Epithelial cell of proximal tubule (primary cell): ENCODE measurements around the gene ZFHX3. TPM values are rescaled to one million over a fixed set of nuclear protein-coding genes. Genes with fewer than 3 reads are reported as not detected.

Experiments
- DNase-seq: peaks from one replicate; pipeline ENCODE4 v3.0.0-alpha.2; 2011; ENCODE audit warnings: low read depth
- H3K4me3 ChIP-seq: 2 replicates; pipeline ENCODE4 v1.5.1; 2011; ENCODE audit warnings: low read depth, mild to moderate bottlenecking, low read length
- total RNA-seq: library from RNA; depleted of rRNA; stranded (reverse); fragments of >200 nt; gene quantifications from 2 replicates; pipeline ENCODE4 v1.2.3, GENCODE V29; 2015
- TF ChIP-seq, protein P1 (sequence below): conservative IDR thresholded peaks from 2 replicates; pipeline ENCODE4 v1.5.1; 2012; ENCODE audit warnings: low read depth, mild to moderate bottlenecking, low read length

ZFHX3 gene
- total RNA-seq, 1 donor from 2014 or later, result 9.6 TPM

GRCh38 chr16:72937360-72937759, 110.6 kb downstream of the ZFHX3 start:
- TF ChIP-seq, protein P1, sequence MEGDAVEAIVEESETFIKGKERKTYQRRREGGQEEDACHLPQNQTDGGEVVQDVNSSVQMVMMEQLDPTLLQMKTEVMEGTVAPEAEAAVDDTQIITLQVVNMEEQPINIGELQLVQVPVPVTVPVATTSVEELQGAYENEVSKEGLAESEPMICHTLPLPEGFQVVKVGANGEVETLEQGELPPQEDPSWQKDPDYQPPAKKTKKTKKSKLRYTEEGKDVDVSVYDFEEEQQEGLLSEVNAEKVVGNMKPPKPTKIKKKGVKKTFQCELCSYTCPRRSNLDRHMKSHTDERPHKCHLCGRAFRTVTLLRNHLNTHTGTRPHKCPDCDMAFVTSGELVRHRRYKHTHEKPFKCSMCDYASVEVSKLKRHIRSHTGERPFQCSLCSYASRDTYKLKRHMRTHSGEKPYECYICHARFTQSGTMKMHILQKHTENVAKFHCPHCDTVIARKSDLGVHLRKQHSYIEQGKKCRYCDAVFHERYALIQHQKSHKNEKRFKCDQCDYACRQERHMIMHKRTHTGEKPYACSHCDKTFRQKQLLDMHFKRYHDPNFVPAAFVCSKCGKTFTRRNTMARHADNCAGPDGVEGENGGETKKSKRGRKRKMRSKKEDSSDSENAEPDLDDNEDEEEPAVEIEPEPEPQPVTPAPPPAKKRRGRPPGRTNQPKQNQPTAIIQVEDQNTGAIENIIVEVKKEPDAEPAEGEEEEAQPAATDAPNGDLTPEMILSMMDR, result no peak
- H3K4me3 ChIP-seq, result no peak overlapping the region
- DNase-seq, result no peak

DNA sequence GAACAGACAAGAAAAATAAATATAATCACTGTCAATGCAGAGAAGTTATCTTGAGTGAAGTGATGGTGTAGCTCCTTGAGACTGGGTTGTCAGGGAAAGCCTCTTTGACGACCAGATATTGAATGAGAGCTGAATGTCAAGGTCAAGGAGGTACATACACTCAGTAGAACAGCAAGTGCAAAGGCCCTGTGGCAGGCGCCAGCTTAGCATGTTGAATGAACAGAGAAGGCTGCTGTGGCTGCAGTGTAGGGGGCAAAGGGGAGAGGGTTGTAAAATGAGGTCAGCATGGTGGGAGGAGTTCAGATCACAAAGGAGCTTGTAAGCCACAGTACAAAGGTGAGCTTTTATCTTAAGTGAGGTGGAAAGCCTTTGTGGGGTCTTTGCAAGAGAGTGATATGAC, 111.5 kb downstream of the ZFHX3 start:
- DNase-seq, result no peak
- TF ChIP-seq, protein P1, result no peak
- no peak overlapping the region for H3K4me3 ChIP-seq

DNA sequence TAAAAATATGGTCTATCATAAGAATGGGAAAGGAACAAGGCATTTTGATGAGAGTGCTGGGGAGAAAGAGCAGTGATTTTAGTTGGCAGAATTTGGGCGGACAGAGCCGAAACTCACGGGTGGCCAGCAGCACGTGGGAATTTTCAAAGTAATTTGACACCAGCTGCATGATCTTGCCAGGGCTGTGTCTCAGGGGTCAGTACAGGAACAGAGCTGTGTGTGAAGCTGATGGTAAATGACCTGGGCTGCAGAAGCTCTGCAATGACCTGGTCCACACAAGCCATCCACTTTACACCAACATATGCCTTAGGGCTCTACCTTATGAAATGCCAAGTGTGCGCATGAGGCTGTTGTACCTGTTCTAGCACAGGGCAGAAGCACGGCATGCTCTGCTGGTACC, 112.0 kb downstream of the ZFHX3 start:
- no peak for DNase-seq
- TF ChIP-seq, protein P1, result no peak
- H3K4me3 ChIP-seq, result no peak overlapping the region

DNA sequence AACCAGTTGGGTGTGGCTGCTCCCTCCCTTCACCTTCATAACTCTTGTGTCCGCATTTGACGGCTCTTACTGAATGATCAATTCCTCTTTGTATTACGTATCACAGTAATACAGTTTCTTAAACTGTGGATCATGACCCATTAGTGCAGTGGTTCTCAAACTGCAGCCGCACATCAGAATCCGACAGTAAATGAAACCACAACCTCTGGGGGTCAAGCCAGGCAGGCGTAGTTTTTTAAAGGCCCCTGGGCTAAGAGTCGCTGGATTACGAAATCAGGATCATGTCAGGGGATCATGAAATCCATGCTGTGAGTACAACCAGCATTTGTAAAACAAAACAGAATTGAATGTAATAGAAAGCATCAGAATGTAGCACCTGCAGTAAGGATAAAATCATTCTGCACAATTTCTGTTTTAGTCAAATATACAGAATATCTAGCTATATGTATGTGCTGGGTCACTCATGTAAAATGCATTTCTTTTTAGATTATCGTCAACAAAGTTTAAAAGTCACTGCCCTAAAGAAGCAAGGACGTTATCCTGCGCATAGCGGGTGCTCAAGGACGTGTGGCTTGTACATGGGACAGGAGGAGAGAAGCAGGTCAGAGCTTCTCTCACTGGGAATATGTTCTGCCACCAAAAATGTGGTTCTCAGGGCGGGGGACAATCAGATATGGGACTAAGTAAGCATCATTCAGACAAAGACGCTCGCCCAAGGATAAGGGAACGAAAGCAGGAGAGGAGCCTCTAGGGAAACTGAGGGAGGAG, 113.1 kb downstream of the ZFHX3 start:
- H3K4me3 ChIP-seq, result no peak overlapping the region
- DNase-seq, result no peak
- TF ChIP-seq, protein P1, result no peak

DNA sequence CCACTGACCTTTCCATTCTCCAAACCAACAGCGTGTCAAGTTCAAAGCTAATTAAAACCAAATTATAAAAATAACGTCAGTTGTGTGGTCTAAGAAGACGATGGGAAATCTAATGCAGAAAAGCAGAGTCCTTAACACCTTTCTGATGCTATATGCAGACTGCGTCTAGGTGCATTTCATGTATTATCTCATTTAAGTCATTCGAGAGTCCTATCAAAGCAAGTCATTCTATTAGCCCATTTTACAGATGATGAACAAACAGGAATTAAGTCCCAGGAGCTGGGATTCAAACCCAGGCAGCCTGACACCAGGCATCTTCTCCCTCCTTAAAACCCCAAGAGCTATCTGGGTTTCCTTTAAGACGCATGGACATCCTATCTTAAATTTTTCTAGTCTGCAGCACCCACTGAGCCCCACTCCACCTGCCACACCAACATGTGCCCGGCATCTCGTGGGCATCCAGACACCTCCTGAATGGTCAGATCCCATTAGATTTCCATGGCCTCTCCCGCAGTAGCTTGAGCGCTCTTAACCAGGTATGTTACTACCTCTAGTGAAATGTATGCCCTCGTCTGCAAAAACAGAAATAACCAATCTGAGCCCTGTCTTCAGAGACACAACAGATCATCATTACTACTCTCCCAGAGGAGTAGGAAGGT, 115.1 kb downstream of the ZFHX3 start:
- no peak for DNase-seq
- no peak overlapping the region for H3K4me3 ChIP-seq
- TF ChIP-seq, protein P1, result no peak

DNA sequence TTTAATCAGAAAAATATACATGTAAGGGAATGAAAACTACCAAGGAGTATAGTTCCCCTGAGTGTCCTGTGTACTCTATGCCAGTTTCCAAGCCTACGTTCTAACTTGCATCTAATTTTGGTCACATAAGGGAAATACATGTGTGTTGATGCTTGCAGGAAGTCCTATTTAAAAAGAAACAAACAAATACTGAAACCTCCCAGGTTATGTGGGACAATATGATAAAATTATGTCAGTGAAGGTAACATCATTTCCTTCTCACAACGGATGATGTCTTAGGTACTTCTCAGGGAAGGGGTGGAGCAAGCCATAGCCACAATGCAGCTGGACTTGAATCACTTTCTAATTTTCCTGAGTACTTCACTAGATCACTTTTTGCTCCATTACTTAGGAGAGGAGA, 115.9 kb downstream of the ZFHX3 start:
- TF ChIP-seq, protein P1, result no peak
- DNase-seq, result no peak
- no peak overlapping the region for H3K4me3 ChIP-seq

DNA sequence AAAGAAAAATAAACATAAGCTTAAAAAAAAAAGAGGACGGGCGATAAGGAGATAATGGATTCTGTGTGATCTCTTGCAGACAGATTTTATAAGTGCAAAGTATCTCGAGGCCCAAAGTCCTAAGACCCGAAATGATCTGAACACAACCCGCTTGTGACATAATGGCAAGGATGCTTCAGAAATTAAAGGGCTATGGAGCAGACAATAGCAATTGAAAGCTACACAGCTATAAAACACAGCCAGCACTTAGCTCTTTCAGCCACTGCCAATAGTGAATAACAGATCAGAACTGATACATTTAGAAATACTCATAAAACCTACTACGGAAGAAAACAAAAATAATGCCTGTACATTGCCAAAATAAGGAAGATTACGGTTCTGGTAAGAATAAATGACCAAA, 117.5 kb downstream of the ZFHX3 start:
- H3K4me3 ChIP-seq, result no peak overlapping the region
- TF ChIP-seq, protein P1, result no peak
- no peak for DNase-seq
